ENCODE measurements around the gene CCL28.
"Not testable (repeated sequence)": the region's sequence is repeated elsewhere in the genome, so short reads cannot be mapped to it uniquely, and the experiment has no call there.

The CCL28 gene

DNA sequence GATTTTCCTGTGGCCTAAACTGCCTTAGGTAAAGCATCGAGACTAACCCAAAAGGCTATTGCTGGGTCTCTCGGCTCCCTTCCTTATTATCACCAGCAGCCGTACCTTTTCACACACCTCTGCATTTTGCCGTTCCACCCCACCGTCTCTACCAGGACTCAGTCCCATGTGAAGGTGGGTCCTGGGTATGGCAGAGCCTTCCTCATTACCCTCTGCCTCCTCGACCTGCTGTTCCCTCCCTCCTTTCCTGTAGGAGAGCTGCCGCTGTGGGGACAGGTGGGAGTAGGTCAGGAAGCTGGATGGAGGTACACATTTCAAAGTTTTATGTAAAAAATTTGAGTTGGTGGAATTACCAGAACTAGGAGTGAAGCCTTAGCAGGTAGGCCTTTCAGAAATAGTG, 1.8 kb downstream of the CCL28 start:
- no peak for DNase-seq (ENCODE audit: low read depth, low spot score)

- DNase-seq (ENCODE audit: low read depth, low spot score), result no peak
Measured at GRCh38 chr5:43409809-43410271, 2.4 kb downstream of the CCL28 start.

- not testable (repeated sequence) for DNase-seq (ENCODE audit: low read depth, low spot score)
Measured at GRCh38 chr5:43402524-43403066, 9.6 kb downstream of the CCL28 start.

DNA sequence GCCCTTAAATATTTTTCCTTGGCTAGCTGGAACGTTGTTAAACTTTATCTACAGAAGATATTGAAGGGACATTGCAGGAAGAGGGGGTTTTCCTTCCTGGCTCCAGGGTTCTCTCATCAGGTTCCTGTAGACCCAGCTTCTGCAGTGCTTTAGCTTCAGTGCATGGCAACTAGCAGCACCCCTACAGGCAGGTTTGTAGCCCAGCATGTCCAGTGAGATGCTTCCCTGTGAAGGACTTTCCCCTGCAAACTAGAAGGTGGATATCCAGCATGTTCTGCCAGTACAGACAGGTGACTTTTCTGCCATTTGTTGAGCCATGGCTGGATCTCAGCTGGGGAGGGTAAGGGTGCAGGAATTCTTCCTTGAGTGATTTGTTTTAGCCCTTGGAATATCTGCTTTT, 10.4 kb downstream of the CCL28 start:
- no peak for DNase-seq (ENCODE audit: low read depth, low spot score)

DNA sequence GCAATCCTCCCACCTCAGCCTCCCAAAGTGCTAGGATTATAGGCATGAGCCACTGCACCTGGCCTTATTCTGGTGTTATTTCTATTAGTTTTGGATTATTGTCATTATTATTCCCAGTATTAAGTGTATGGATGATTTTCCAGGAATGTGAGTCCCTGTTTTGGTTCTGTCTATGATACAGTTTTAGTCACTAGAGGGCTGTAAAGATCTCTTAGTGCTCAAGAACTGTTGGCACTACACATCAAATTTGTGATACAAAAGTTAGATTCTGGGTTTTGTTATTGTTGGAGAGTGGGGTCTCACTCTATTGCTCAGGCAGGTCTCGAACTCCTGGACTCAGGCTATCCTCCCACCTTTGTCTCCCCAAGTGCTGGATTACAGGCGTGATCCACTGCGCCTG, 12.1 kb downstream of the CCL28 start:
- DNase-seq (ENCODE audit: low read depth, low spot score), result no peak

DNA sequence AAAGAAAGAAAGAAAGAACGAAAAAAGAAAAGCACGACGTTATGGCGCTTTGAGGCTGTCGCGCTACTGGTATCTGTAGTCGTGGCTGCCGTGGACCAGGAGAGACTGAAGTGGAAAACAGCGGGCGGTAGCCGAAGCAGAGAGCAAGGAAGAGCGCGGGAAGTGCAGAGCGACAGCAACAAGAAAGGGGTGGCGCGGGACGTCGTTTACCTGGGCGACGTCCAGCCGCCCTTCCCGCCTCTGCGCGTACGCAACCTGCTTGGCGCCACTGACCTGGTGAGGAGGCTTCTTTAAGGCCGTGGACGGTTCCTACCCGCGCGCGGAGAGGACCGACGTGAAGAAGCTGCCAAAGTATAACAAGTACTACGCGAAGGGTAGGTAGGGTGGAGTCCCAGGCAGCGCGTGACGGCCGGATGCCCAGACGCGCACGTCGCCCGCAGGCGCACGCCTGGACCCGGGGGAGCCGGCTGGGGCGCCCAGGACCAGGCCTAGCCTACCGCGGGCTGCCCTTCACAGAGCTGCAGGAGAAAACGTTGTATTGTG, 15.4 kb downstream of the CCL28 start:
- DNase-seq (ENCODE audit: low read depth, low spot score), result peak; percentile 67

DNA sequence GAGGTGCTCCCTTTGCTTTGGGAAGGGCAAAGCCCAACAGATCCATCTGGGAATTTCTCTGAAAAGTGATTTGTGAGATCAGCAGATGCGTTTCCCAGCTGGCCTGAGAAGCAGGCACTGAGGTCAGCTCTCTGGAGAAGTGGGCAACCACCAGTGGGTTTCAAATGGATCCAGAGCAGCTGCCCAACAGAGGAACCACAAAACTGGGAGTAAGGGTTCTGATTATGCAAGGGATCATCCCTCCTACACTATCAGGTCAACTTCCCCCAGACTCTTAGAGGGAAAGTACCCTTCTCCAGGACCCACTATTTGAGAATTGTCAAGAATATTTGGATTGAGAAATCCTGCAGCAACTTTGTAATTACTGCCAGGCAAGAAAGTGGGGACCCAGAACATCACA, 21.7 kb downstream of the CCL28 start:
- no peak for DNase-seq (ENCODE audit: low read depth, low spot score)

- peak; percentile 63 for DNase-seq (ENCODE audit: low read depth, low spot score)
Measured at GRCh38 chr5:43389679-43390329, 22.4 kb downstream of the CCL28 start.

DNA sequence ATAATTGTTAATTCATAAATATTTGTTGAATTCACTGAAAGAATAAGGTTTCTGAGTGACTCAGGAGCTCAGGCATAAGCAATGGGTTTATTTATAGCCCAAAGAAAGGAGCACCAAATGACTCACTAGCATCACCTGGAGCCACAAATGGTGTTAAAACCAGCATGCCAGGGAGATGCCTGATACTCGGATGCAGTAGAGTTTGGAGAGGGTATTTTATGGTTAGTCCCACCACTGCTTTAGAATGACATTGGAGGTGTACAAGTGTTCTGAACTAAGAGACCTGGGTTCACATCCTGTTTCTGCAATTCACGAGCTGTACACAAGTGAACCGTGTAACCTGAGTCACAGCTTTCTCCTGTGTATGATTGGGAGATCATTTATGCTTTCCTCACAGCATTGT, 25.2 kb downstream of the CCL28 start:
- DNase-seq (ENCODE audit: low read depth, low spot score), result no peak

DNA sequence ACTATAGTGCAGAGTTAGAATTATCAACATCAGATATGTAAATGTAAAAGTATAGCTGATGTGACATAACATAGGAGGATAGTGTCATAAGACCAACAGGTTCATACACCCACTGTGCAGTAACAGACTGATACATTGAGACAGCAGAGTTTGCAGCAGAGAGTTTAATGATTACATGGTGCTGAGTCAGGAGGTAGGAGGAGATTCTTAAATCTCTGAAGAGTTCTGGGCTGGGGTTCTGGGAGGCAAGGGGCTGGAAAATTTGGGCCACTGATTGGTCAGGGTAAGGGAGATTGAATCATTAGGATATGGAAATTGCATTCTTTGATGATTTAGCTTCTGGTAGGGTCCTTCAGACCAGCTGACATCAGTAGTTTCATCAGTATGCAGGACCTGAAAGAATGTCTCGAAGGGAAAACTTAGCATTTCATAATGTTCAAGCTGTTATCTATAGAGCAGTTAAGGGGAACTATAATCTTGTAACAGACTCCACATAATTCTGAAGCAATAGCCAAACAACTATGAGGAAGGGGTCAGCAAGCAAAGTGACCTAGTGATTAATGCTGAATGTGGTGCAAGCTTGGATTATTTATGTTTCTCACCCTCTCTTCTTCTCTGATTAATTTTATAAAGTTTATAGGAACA, 35.6 kb downstream of the CCL28 start:
- no peak for DNase-seq (ENCODE audit: low read depth, low spot score)

GRCh38 chr5:43371821-43372220, 40.4 kb downstream of the CCL28 start:
- no peak for DNase-seq (ENCODE audit: low read depth, low spot score)

- no peak for DNase-seq (ENCODE audit: low read depth, low spot score)
Measured at GRCh38 chr5:43370352-43370751, 41.8 kb downstream of the CCL28 start.

DNA sequence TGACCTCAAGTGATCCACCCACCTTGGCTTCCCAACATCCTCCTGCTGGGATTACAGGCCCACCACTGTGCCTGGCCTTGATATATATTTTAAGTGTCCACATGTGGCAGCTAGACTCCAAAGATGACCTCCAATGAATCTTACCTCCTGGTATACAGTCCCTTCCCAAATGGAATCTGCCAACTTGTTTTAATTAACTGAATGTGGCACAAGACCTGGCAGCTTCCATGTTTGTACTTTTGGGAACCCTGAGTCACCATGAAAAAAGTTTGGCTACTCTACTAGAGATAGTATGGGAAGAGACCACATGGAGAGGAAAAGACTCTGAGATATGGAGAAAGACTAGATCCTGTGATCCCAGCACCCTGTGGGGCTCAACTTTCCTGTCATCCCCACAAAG, 42.5 kb downstream of the CCL28 start:
- no peak for DNase-seq (ENCODE audit: low read depth, low spot score)

GRCh38 chr5:43367909-43368669, 44.1 kb downstream of the CCL28 start:
- no peak for DNase-seq (ENCODE audit: low read depth, low spot score)

GRCh38 chr5:43367453-43367852, 44.7 kb downstream of the CCL28 start:
- DNase-seq (ENCODE audit: low read depth, low spot score), result no peak

- DNase-seq (ENCODE audit: low read depth, low spot score), result not testable (repeated sequence)
Measured at GRCh38 chr5:43366680-43367246, 45.4 kb downstream of the CCL28 start.

GRCh38 chr5:43365155-43365554, 47.0 kb downstream of the CCL28 start:
- not testable (repeated sequence) for DNase-seq (ENCODE audit: low read depth, low spot score)

DNA sequence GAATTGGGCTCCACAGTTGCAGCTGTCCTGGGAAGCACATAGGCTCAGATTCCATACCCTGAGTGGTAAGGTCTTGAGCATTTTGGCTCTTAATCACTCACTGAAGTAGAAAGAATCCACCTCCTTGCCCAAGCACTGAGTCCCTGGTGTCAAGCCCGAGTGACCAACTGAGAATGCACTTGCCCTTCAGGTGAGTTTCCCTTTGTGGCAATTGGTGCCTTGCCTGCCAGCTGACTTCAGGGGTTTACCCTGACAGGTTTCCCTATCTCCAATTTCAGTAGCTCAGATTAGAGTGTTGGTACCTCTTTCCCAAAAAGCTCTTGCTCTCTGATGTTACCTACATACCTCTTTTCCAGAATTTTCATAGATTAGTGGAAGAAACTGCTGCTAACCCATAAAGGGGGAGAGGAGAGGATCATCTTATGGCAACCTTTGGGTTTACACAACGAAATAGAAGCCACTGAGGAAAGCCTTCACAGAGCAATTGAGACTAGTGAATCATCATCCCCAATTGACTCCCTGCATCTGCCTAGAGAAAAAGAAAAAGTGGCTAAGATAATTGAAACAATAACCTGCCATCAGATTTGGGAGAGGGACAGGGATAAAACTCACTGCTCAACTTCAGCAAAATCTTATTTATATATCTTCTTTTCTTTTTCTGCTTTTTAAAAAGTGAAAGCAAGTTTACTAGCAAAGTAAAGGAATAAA, 48.6 kb downstream of the CCL28 start:
- DNase-seq (ENCODE audit: low read depth, low spot score), result no peak

DNA sequence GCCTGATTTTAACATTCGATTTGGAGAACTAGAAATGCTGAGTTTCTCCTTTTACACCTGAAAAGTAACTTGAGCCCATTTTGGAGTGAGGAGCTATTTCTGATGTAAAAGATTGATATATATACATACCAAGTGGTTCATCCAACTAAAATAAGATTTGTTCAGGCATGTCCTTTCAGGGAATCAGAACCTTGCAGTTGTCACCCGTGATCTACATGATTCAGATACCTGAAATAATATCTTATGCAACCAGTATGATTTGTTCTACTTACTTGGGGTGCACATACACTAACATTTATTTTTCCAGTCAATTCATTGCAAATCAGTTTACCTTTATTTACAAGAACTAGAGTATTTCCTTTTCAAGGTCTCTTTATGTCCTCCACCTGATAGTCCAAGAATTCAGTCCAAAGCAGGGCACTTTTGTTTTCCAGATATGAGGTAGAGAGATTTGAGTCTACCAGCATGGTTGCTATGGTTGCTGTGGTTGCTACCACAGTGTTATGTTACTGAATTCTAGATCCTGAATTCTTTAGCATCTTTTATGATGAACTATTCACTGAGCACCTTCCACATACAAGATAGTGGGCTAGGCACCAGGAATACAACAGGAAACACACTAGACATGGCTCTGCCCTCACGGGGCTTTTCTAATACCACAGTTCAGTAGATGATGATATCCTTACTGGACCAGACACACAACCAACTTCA, 49.3 kb downstream of the CCL28 start:
- DNase-seq (ENCODE audit: low read depth, low spot score), result no peak

GRCh38 chr5:43358726-43359125, 53.5 kb downstream of the CCL28 start:
- no peak for DNase-seq (ENCODE audit: low read depth, low spot score)

DNA sequence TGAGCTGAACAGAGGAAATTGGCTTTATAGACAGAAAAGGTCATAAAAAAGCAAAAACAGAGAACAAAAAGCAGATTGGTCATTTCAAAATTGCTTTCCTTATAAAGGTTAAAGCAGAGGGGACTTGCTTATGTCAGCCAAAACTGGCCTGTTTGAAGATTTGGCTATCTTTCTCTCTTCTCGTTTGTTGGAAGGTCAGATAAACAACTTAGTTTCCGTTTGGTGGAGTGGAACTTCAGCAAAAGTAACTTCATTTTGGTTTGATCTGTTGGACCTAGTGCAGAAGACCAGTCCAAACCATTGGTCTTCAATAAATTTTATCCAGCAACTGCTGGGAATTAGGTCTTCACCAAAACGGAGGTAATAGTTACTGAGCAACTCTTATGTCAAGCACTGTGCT, 53.9 kb downstream of the CCL28 start:
- DNase-seq (ENCODE audit: low read depth, low spot score), result no peak
